ENCODE data around the gene FAM149A. TPM values are rescaled to one million over a fixed set of nuclear protein-coding genes. Genes with fewer than 3 reads are reported as not detected.
A peak's percentile ranks its signal among the peaks of the same experiment; 100 is the strongest.

FAM149A gene
- total RNA-seq, 1 donor from 2014 or later: 40.5 TPM

GRCh38 chr4:186158966-186159365 lies 54.5 kb downstream of the FAM149A start:
- DNase-seq (ENCODE audit: low spot score): no peak

GRCh38 chr4:186159613-186160012 lies 55.1 kb downstream of the FAM149A start:
- no peak for DNase-seq (ENCODE audit: low spot score)

DNA sequence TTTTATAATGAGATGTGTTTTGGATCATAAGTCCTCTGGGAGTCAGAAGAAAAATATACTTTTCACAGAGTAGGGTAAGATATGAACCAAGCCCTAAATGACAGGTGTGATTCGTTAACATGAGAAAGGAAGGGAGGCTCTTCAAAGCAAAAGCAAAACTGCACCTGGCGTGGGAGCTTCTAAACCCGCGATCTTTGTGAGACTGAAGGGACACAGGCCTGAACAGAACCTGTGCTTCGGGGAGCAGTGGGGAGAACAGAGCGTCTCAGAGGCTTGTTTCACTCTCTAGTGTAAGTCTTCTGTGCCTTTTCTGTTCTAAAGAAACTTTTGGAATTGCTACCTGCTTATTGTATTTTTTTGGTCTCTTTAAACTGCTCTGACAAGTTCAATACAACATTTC lies 56.6 kb downstream of the FAM149A start:
- DNase-seq (ENCODE audit: low spot score): no peak

GRCh38 chr4:186166852-186167512 lies 62.5 kb downstream of the FAM149A start:
- no peak for DNase-seq (ENCODE audit: low spot score)

DNA sequence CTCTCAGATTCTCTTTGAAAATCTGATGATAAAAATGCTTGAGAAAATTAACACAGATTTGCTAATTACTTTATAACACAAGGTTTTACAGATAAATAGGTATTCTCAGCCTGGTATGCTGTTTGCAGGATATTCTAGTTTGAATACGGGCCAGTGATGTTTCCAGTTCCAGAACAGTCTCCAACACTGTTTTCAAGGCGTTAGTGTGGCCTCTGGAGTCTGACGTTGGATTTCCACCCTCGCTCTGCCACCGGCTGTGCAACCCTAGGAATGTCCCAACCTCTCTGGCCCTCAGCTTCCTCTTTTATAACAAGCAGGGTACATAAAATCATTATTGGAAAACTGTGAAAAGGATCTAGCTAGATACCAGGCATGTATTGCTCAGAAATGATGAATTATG lies 63.1 kb downstream of the FAM149A start:
- DNase-seq (ENCODE audit: low spot score): no peak

DNA sequence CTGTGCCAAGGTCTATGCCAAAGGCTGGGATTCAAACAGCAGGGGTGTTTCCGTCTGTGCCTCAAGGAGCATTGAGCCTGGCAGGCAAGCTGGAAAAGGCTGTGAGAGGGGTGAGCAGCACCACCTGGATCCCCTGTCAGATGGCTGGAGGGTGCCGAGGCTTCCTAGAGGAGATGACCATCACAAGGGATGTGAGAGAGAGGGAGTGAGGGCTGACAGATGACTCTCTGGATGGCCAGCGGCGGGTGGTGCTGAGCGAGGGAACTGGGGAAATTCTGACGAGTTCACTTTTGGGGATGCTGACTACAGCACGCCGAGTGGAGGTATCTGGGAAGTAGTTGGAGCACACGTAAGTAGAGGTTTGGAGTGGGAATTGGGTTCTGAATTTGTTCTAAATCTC lies 64.2 kb downstream of the FAM149A start:
- DNase-seq (ENCODE audit: low spot score): no peak

GRCh38 chr4:186169333-186169944 lies 64.9 kb downstream of the FAM149A start:
- no peak for DNase-seq (ENCODE audit: low spot score)

DNA sequence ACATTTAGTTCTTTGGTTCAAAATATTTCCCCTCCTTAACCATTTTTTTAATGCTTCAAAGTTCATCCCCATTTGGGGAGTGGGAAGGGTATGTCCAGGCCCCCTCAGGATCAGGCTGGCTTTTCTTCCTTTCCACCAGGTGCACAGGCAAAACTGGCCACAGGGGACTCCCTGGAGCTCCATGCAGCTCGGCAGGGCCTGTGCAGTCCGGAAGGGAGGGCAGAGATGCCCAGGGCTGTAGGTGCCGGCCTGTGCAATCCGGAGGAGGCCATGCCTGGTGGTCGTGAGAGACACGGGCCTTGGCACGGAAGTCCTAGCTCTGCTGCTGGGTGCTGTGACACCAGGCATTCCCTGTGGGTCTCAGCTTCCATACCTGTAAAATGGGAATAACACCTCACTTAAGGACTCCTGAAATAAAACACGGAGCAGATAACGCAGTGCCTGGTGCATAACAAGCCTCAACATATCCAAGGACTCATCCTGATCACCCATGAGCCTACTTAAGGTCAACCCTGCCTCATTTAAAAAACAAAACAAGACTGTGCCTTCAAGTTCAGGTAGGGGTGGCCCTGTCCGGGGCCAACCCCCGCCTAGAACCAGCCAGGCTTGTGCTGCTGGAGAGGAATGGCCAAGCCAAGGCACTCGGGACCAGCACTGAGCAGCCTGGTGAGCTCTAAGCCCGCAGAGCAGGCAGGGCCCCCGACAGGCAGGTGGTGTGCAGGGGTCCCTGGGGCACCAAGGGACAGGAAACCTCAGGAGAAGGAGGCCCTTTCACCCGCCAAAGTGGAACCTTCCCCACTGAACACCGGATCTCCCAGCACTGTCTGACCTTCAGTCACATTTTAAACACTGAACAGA lies 65.7 kb downstream of the FAM149A start:
- no peak for DNase-seq (ENCODE audit: low spot score)

GRCh38 chr4:186170966-186171365 lies 66.5 kb downstream of the FAM149A start:
- DNase-seq (ENCODE audit: low spot score): no peak

GRCh38 chr4:186172546-186172945 lies 68.0 kb downstream of the FAM149A start:
- DNase-seq (ENCODE audit: low spot score): no peak

DNA sequence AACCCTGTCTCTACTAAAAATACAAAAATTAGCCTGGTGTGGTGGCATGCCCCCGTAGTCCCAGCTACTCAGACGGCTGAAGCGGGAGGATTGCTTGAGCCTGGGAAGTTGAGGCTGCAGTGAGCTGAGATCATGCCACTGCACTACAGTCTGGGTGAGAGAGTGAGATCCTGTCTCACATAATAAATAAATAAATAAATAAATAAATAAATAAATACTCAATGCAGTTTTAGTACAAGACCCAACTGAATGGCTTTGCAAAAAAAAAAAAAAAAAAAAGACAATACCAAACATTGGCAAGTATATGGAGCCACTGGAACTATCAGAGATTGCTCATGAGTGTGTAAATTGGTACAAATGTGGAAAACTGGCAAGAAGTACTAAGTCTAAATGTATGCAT lies 83.6 kb downstream of the FAM149A start:
- no peak for DNase-seq (ENCODE audit: low spot score)

- no peak for DNase-seq (ENCODE audit: low spot score)
Measured at GRCh38 chr4:186189656-186190055, 85.2 kb downstream of the FAM149A start.

GRCh38 chr4:186190581-186191199 lies 86.2 kb downstream of the FAM149A start:
- peak; percentile 54 for DNase-seq (ENCODE audit: low spot score)

- peak; percentile 88 for DNase-seq (ENCODE audit: low spot score)
Measured at GRCh38 chr4:186191200-186192065, 86.9 kb downstream of the FAM149A start, which contains the start of gene CYP4V2. TSS of gene CYP4V2 (plus strand) at chr4:186191567. CDS start at chr4:186191824, 257 bp downstream.

DNA sequence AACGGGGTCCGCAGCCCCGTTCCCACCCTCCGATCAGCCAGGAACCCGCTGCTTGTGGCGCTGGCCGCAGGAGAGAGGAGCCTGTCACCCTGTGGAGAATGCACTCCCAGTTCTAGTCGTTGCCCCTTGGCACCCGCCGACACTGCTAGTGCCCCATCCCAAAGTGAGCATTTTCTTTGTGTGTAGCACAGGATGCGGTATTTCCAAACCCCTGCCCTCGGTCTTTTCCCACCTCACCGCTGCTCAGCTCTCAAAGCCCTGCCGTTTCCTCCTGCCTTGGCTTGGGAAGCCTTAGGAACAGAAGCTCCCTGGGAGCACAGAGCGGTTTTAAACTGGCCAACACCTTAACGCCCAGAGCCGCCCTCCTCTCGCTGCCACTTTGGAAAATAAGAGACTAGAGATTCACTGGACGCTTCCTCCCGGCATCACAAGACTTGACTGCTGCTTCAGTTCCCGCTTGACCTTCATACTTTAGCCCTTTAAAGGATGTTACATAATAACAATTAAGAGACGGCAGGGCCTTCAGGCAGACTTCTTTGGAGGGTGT lies 87.6 kb downstream of the FAM149A start:
- peak; percentile 55 for DNase-seq (ENCODE audit: low spot score)

DNA sequence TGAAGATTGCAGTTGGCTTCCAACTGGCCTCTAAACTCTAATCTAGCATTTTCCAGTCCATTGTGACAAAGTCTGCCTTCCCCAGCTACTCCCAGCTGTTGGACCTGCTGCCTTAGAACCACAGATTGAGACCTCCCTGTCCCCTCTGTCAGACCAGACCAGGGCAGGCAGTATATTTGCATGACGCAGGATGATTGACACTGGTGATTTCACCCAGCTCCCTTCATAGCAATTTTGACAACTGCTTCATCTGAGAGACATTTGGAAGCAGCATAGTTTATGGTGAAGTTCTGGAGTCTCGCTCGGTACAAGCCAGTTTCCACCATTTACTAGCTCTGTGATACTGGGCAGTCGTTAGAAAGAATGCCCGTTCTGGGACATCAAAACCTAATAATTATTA lies 89.3 kb downstream of the FAM149A start:
- DNase-seq (ENCODE audit: low spot score): no peak

DNA sequence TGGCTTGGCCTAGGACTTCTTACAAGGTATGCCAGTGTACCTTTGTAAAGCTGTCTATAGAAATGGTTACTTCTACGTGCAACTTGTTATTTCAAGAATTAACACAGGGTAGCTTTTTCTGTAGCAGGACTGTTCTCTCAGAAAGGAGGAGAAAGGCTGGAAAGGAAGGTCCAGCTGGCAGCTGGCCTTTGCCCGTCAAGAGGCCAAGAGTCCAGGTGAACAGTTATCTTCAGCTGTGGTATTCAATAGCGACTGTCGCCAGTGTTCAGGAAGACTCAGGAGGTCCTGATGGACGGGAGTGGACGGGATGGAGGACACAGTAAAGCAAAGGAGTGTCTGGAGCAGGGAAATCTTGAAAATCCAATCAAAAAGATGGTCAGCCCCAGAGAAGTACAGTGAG lies 91.6 kb downstream of the FAM149A start:
- no peak for DNase-seq (ENCODE audit: low spot score)

GRCh38 chr4:186200516-186200915 lies 96.0 kb downstream of the FAM149A start:
- DNase-seq (ENCODE audit: low spot score): no peak

DNA sequence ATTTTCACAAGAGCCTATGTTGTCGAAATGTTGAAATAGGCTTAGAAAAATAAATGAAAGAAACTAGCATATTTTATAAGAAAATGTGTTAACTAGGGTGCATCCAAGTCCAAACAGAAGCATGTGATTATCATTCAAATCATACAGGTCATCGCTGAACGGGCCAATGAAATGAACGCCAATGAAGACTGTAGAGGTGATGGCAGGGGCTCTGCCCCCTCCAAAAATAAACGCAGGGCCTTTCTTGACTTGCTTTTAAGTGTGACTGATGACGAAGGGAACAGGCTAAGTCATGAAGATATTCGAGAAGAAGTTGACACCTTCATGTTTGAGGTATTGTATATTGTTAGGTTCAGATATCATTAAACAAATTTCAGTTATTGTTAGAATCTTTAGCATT lies 96.5 kb downstream of the FAM149A start:
- DNase-seq (ENCODE audit: low spot score): no peak

DNA sequence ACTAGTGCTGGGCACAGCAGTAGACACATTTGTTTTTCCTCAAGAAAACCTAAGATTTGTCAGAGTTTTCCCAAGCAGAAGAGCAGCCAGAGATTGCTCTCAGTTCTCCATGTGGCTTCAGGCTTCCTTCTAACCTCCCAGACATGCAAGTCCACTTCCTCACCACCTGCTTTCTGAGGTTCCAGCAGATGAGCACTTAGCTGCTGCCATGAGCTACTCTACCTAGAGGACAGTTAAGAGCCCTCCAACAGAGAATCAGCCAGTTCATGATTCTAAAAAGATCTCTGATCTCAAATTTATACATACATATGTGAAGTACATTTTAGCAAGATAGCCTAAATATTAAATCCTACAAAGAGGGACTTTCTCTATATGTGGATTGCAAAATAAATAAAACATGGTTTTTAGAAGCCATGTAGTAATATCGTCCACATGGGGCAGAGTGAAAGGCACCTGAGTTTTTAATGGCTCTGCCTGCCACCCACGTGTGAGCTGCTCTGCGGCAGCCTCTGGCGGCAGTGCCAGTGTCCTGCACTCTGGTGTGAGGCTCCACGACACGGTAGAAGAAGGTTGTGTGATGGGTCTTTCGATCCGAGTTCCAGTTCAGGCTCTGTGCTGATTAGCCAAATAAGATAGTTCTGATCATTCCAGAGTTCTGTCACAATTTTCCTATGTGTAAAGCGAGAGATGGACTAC lies 97.2 kb downstream of the FAM149A start:
- DNase-seq (ENCODE audit: low spot score): no peak

All from ureter (tissue), 1 donor.